AG04449 (cell line): ENCODE results near the gene PRKAR1A.

Experiments
- CTCF ChIA-PET: fragments of 350-600 bp; formaldehyde crosslinking; extraction: SDS; loops from one replicate; lab custom pipeline; 2021; ENCODE audit warnings: antibody characterized with exemption; lab: Yijun Ruan, JAX
- POLR2A ChIA-PET: fragments of 400-600, 350-600 bp; formaldehyde crosslinking; extraction: SDS; loops from one replicate; lab custom pipeline; 2020; ENCODE audit warnings: antibody characterized with exemption, inconsistent platforms; lab: Yijun Ruan, JAX
- DNase-seq: peaks from one replicate; pipeline ENCODE4 v3.0.0-alpha.2; 2010; ENCODE audit warnings: low read depth, low spot score
- H3K4me3 ChIP-seq: 2 replicates; pipeline ENCODE4 v1.5.1; 2011; ENCODE audit warnings: low read depth, mild to moderate bottlenecking, control low read depth, low read length
- CTCF ChIP-seq: IDR thresholded peaks from one replicate; pipeline ENCODE4 v1.5.1; 2011; ENCODE audit warnings: mild to moderate bottlenecking, moderate library complexity, low read length, control low read depth, inconsistent platforms; ENCODE audit not compliant: insufficient read depth; ENCODE audit errors: missing control alignments

Gene PRKAR1A

GRCh38 chr17:68595496-68595895 lies 83.3 kb downstream of the PRKAR1A start:
- POLR2A ChIA-PET, result no interaction called here
- CTCF ChIA-PET, result no interaction called here
- no peak overlapping the region for H3K4me3 ChIP-seq
- DNase-seq, result no peak
- no peak for TF ChIP-seq CTCF

DNA sequence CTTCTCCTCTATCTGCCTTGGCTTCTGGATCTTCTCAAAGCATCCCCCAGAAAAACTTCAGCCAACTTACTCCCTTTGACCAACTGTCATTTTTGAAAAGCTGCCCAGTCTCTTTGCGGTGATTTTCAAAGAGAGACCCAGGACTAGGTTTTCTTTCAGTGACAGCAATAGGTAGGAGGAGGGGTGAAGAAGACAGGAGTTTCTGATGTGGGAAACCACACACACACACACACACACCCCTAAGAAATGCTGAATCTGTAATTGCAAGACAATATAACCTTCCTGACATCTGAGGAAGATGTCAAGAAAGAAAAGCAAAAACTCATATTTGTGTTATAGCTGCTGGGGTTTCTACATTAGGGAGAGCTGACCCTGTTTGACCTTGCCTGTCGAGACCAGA lies 83.8 kb downstream of the PRKAR1A start:
- ChIA-PET CTCF (no interaction called here), POLR2A (no interaction called here)
- DNase-seq, result no peak
- H3K4me3 ChIP-seq, result no peak overlapping the region
- no peak for TF ChIP-seq CTCF

DNA sequence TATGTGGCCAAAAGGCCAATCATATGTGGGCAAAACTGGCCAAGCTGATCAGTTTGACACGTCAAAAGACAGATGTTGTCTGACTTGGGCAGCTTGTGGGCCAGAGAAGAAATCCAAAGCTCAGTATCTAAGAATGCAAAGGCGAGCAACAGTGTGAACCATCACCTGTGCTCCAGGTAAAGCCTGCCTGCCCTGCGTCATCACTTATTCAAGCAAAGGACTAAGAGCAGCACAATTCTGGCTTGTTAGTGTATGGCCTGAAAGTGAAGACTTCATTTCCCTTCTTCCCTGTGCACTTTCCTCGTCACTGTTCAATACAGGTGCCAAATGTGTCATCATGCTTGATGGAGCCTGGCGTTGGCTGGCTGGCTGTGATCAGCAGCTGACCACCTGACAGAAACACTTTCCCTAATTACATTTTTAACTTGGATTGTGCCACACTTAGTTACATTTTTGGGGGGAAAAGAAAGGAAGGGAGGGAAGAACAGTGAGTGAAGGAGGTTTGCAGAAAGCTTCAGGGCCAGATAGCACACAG lies 84.2 kb downstream of the PRKAR1A start:
- H3K4me3 ChIP-seq, result no peak overlapping the region
- no peak for TF ChIP-seq CTCF
- ChIA-PET POLR2A (no interaction called here), CTCF (no interaction called here)
- no peak for DNase-seq

DNA sequence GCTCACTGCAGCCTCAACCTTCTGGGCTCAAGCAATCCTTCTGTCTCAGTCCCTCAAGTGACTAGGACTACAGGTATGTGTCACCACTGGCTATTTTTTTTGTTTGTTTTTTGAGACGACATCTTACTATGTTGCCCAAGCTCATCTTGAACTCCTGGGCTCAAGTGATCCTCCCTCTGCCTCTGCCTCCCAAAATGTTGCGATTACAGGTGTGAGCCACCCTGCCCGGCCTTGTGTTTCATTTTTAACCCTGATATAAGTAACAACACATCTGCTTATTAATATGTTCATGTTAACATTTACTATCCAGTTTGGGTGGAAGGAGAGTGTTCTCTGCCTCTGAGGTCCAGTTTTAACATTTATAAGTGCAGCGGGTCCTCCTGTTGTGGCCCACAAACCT lies 85.8 kb downstream of the PRKAR1A start:
- CTCF ChIA-PET, result no interaction called here
- TF ChIP-seq CTCF, result no peak
- POLR2A ChIA-PET, result no interaction called here
- H3K4me3 ChIP-seq, result no peak overlapping the region
- DNase-seq, result no peak

DNA sequence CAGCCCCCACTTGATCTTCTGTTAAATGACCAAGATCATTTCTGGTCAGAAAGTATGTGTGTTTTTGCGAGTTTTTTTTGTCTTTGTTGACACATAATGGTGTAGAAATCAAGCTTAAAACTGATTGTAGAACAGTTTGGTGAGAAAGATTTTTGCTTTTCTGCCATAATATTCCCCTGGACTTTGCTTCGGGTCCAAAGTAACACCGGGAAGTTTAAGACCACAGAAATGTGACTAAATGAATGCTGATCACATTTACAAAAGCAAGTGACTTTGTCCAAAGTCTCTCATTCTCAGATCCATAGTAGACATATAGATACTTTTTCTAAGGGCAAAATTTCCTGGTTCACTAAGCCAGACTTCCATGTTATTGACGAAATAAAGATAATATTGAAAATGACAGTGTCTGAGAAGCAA lies 86.3 kb downstream of the PRKAR1A start:
- no peak for DNase-seq
- ChIA-PET CTCF (no interaction called here), POLR2A (no interaction called here)
- TF ChIP-seq CTCF, result no peak
- no peak overlapping the region for H3K4me3 ChIP-seq

DNA sequence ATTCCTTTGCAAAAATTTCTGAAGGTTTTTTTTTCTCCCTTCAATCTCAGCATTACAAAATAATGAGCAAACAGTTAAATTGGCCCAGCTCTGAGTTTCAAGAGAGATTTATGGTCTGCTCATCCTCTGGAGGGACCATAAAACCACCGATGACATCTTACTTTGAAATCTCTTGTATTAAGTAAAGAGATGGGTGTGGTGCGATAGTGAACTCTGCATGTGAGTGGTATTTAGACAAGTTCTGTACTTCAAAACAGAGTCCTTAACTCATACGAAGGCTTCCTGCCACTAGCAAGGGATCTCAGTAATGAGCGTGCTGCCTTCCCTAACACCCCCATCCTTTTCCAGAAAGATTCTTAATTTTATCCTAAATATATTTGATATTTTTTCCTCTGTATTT lies 86.9 kb downstream of the PRKAR1A start:
- no peak overlapping the region for H3K4me3 ChIP-seq
- ChIA-PET POLR2A (no interaction called here), CTCF (no interaction called here)
- no peak for DNase-seq
- no peak for TF ChIP-seq CTCF
